ENCODE data around the gene TRIO.

Gene TRIO

GRCh38 chr5:14460844-14461398 is 317.8 kb downstream of the TRIO start:
- no peak for DNase-seq (ENCODE audit: low spot score)

GRCh38 chr5:14462681-14463080 is 319.5 kb downstream of the TRIO start:
- DNase-seq (ENCODE audit: low spot score) = no peak

- no peak for DNase-seq (ENCODE audit: low spot score)
Observed at GRCh38 chr5:14463629-14464028, 320.5 kb downstream of the TRIO start.

- DNase-seq (ENCODE audit: low spot score) = no peak
Observed at GRCh38 chr5:14464096-14464495, 321.0 kb downstream of the TRIO start.

GRCh38 chr5:14464671-14465070 is 321.5 kb downstream of the TRIO start:
- no peak for DNase-seq (ENCODE audit: low spot score)

GRCh38 chr5:14465116-14465515 is 322.0 kb downstream of the TRIO start:
- no peak for DNase-seq (ENCODE audit: low spot score)

- no peak for DNase-seq (ENCODE audit: low spot score)
Observed at GRCh38 chr5:14465776-14466175, 322.6 kb downstream of the TRIO start.

- DNase-seq (ENCODE audit: low spot score) = no peak
Observed at GRCh38 chr5:14467251-14467650, 324.1 kb downstream of the TRIO start.

- DNase-seq (ENCODE audit: low spot score) = no peak
Observed at GRCh38 chr5:14467886-14468285, 324.7 kb downstream of the TRIO start.

- DNase-seq (ENCODE audit: low spot score) = no peak
Observed at GRCh38 chr5:14469551-14470377, 326.6 kb downstream of the TRIO start.

GRCh38 chr5:14471507-14471906 is 328.4 kb downstream of the TRIO start:
- DNase-seq (ENCODE audit: low spot score) = no peak

- DNase-seq (ENCODE audit: low spot score) = no peak
Observed at GRCh38 chr5:14472986-14473567, 329.9 kb downstream of the TRIO start.

GRCh38 chr5:14475045-14475444 is 331.9 kb downstream of the TRIO start:
- DNase-seq (ENCODE audit: low spot score) = no peak

GRCh38 chr5:14476786-14477435 is 333.8 kb downstream of the TRIO start:
- DNase-seq (ENCODE audit: low spot score) = no peak

- DNase-seq (ENCODE audit: low spot score) = no peak
Observed at GRCh38 chr5:14479143-14479696, 336.1 kb downstream of the TRIO start.

- no peak for DNase-seq (ENCODE audit: low spot score)
Observed at GRCh38 chr5:14481349-14481748, 338.2 kb downstream of the TRIO start.

GRCh38 chr5:14482085-14482484 is 338.9 kb downstream of the TRIO start:
- no peak for DNase-seq (ENCODE audit: low spot score)

- no peak for DNase-seq (ENCODE audit: low spot score)
Observed at GRCh38 chr5:14483504-14484157, 340.5 kb downstream of the TRIO start.

GRCh38 chr5:14486486-14486885 is 343.3 kb downstream of the TRIO start:
- no peak for DNase-seq (ENCODE audit: low spot score)

- no peak for DNase-seq (ENCODE audit: low spot score)
Observed at GRCh38 chr5:14486996-14487896, 344.1 kb downstream of the TRIO start.
